ENCODE data around the gene TAS2R1.

TAS2R1 gene, protein sequence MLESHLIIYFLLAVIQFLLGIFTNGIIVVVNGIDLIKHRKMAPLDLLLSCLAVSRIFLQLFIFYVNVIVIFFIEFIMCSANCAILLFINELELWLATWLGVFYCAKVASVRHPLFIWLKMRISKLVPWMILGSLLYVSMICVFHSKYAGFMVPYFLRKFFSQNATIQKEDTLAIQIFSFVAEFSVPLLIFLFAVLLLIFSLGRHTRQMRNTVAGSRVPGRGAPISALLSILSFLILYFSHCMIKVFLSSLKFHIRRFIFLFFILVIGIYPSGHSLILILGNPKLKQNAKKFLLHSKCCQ

DNA sequence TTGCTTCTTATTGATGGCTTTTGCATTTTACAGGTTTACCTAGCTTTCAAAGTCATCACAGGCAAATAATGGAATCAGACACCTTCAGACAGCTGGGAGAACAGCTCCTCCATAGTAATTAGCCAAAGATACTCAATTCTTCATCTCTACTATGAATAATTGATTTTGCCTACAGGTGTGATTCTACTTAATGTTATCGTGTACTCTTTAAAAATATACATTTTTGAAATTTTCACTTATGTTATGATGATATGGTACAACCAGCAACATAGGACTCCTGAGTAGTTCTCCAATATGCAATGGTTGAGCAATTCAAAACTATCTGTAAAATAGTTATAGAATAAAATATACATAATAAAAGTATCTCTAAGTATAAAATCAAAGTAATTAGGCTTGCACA is at the start of gene TAS2R1:
TAS2R1 (minus strand) TSS at position 101 of the 400 bp plus-strand sequence. CDS start 319 bp downstream, outside the sequence.
- no peak for DNase-seq (ENCODE audit: low spot score)

- no peak for DNase-seq (ENCODE audit: low spot score)
Measured at GRCh38 chr5:9670371-9670770, 40.2 kb upstream of the TAS2R1 start.

DNA sequence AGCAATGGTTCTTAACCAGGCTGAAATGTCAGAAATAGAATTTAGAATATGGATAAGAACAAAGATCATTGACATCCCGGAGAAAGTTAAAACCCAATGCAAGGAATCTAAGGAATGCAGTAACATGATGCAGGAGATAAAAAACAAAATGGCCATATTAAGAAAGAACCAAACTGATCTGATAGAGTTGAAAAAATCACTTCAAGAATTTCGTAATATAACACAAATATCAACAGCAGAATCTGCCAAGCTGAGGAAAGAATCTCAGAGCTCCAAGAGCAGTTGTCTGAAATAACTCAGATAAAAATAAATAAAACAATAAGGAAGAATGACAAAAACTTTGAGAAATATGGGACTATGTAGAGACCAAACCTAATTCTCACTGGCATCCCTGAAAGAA is 37.8 kb upstream of the TAS2R1 start:
- no peak for DNase-seq (ENCODE audit: low spot score)

DNA sequence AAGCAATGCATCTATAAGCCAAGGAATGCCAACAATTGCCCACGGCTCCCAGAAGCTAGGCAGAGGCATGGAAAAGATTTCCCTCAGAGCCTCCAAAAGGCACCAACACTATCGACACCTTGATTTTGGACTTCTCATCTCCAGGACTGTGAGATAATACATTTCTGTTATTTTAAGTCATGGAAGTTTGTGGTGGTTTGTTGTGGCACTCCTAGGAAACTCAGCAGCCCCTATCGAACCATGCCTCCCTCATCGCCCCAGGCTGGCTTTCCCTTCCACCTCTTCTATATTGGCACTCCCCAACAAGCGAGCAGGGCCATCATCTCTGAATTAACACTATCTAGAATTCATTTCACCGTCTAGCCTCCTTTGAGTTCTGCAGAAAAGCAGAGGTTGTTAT is 33.7 kb upstream of the TAS2R1 start:
- DNase-seq (ENCODE audit: low spot score), result no peak

DNA sequence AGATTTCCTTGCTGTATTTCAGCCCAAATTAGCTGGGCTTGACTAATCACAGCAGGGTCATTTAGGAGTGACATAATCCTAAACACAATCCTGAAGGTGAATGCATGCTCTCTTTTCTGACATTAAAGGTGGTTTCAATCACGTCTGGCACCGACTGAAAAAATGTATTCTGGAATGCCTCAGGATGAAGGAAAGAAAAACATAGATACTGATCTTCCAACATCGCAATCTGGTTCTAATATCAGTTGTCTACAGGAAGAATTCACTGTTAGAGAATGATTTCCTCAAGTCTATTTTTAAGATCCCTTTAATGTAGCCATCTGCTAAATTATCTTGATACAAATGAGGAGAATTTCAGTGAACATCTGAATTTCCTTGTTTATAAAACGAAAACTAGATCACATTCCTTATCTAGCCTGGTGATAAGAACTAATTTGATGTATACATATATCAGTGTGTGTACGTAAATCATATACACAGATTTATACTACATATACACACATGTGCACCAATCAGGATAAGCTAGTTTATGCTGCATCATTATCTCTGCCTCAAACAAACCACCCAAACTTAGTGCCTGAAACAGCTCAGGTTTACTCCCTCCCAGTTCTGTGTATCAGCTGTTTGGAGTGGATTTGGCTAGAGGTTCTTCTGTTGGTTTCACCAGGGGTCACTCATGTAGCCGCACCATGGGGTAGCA is 31.3 kb upstream of the TAS2R1 start:
- DNase-seq (ENCODE audit: low spot score), result no peak

GRCh38 chr5:9658706-9659105 is 28.6 kb upstream of the TAS2R1 start:
- no peak for DNase-seq (ENCODE audit: low spot score)

GRCh38 chr5:9657819-9658218 is 27.7 kb upstream of the TAS2R1 start:
- no peak for DNase-seq (ENCODE audit: low spot score)

- DNase-seq (ENCODE audit: low spot score), result no peak
Measured at GRCh38 chr5:9655641-9656040, 25.5 kb upstream of the TAS2R1 start.

- DNase-seq (ENCODE audit: low spot score), result no peak
Measured at GRCh38 chr5:9654886-9655285, 24.7 kb upstream of the TAS2R1 start.

GRCh38 chr5:9653811-9654210 is 23.7 kb upstream of the TAS2R1 start:
- DNase-seq (ENCODE audit: low spot score), result no peak

DNA sequence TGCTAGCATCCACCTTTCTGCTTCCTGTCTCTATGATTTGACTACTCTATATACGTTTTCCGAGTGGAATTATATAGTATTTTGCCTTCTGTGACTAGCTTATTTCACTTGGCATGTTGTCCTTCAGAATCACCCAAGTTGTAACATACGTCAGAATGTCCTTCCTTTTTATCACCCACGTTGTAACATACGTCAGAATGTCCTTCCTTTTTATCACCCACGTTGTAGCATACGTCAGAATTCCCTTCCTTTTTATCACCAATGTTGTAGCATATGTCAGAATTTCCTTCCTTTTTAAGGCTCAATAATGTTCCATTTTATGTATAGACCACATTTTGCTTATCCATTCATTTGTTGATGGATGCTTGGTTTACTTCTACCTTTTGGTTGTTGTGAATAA is 22.9 kb upstream of the TAS2R1 start:
- DNase-seq (ENCODE audit: low spot score), result no peak

DNA sequence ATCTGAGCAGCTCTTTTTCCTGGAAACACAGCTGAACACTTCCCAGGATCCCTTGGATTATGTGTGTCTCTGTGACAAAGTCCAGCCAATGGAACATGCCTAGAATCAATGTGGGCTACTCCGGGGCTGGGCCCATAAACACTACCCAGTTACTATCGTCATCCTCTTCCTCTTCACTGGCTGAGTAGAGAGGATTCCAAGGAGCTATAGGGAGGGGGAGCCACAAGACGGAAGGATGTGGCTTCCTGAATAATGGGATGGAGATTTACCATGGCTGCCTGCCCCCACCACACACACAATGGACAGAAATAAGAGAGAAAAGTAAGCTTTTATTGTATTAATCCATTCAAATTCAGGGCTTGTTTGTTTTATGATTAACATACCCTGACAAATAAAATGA is 22.1 kb upstream of the TAS2R1 start:
- DNase-seq (ENCODE audit: low spot score), result no peak

- DNase-seq (ENCODE audit: low spot score), result no peak
Measured at GRCh38 chr5:9646843-9647242, 16.7 kb upstream of the TAS2R1 start.

DNA sequence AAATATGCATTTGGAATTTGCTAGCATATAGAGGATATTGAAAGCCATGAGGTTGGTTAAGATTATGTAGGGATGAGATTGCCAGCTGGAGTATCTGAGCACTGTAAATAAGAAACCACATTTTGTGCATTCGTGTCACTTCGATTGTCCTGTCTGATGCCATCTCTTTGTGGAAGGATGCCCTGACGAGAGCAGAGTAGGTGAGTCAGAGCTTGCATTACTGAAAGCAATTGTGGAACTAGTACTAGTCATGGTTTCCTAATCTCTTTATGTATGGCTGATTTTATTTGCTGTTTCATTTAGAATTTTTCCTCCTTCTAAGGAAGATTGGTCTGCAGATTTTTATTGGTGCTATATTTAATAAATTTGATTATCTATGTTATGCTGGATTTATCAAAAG is 14.5 kb upstream of the TAS2R1 start:
- DNase-seq (ENCODE audit: low spot score), result no peak

DNA sequence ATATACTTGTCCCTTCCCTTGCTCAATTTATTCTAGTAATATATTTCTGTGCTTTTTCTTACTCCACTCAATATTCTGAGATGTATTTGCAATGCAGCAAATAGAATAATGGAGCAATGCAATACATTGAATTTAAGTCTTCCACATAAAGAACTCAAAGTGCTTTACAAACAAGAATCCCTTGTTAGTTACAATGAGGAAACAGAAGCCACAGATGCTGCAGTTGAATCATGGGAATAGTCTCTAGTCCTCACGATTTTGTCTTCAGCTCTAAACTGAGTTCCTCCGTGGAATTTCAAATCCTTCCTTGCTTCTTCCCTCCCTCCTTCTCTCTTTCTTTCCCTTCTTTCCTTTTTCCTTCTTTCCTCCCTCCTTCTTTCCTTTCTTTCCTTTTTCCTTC is 12.5 kb upstream of the TAS2R1 start:
- DNase-seq (ENCODE audit: low spot score), result no peak

DNA sequence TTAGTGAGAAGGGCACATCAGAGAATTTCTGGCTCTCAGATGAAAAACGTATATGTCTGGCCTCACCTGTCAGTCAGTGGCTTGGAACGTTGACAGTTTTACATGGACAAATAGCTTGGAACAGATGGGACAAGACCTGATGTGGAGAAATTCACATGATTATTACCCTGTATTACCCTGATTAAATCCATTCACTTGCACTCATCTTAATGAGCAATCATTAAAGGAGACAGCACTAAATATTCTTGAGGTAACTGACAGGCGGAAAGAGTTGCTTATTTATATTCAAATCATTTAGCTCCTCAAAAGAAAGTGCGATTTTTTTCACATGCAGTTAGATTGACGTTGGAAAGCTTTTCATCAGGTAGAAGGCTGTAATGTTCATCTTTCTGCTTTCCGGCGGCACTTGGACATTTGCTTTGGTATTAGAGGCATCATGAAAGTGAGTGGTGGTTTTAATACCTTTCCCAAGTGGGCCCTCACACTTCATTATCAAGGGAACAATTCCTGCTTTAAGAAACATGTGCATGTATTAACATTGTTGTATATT is 11.7 kb upstream of the TAS2R1 start:
- DNase-seq (ENCODE audit: low spot score), result no peak

GRCh38 chr5:9632495-9632894 is 2.3 kb upstream of the TAS2R1 start:
- no peak for DNase-seq (ENCODE audit: low spot score)

GRCh38 chr5:9627541-9627940 is 2.6 kb downstream of the TAS2R1 start:
- no peak for DNase-seq (ENCODE audit: low spot score)

DNA sequence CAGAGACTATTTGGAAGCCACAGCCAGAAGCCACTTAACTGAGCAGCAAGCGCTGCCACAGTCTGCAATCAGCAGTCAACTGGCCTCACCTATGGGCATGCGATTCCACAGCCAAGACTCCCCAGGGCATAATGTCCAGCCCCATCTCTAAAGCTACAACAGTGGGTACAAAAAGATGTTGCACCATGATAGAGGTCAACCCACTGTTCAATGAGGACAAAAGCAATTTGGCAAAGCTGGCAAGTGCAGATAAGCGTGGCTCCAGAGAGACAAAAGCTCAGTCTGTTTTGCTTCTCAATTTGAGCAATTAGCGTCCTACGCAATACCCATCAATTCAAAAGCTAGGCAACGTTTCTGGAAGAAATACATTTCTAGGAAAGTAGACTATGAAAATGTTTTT is 3.2 kb downstream of the TAS2R1 start:
- DNase-seq (ENCODE audit: low spot score), result no peak

GRCh38 chr5:9625731-9626130 is 4.4 kb downstream of the TAS2R1 start:
- DNase-seq (ENCODE audit: low spot score), result no peak

GRCh38 chr5:9625286-9625685 is 4.9 kb downstream of the TAS2R1 start:
- no peak for DNase-seq (ENCODE audit: low spot score)

- no peak for DNase-seq (ENCODE audit: low spot score)
Measured at GRCh38 chr5:9624196-9624947, 5.8 kb downstream of the TAS2R1 start.

DNA sequence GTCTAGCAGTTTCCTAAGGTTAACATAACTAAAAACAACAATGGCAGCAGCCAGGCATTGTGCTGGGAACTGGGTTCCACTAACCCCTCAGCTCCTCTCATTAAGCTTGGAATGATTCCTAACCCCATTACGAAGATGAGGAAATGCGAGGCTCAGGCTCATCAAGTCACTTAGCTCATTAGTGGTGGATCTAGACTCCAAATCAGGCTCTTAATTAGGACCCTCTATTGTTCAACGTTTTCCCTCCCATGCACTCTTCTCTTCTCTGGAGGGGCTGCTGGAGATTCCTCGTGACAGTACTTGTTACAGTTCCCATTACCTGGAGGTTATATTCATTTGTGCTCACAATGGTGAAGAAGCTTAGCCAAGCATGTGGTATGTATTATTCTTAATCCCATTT is 6.5 kb downstream of the TAS2R1 start:
- no peak for DNase-seq (ENCODE audit: low spot score)

Measured in activated CD4-positive, alpha-beta T cell treated with anti-CD3 and anti-CD28 coated beads, Interleukin-2, Interleukin-4, amounts not matched to agents 100 ng/mL and 50 ng/mL, durations not matched to agents 16 hours and 8 hours (primary cell).